Colonic mucosa (tissue), 4 donors: ENCODE measurements around the gene NUP210. TPM values are rescaled to one million over a fixed set of nuclear protein-coding genes. Genes with fewer than 3 reads are reported as not detected.
"Not testable (repeated sequence)": the region's sequence is repeated elsewhere in the genome, so short reads cannot be mapped to it uniquely, and the experiment has no call there.

Experiments used
- DNase-seq: peaks from one replicate; pipeline ENCODE4 v3.0.0-alpha.2; 2020
- H3K27ac ChIP-seq: fragments of 200-600 bp; one replicate; pipeline ENCODE4 v1.8.0; 2021
- H3K27me3 ChIP-seq: fragments of 200-600 bp; one replicate; pipeline ENCODE4 v1.8.0; 2021
- H3K36me3 ChIP-seq: fragments of 200-600 bp; one replicate; pipeline ENCODE4 v1.8.0; 2021
- H3K4me1 ChIP-seq: fragments of 200-600 bp; one replicate; pipeline ENCODE4 v1.8.0; 2021; ENCODE audit warnings: mild to moderate bottlenecking
- H3K4me3 ChIP-seq: fragments of 200-600 bp; one replicate; pipeline ENCODE4 v1.8.0; 2021
- H3K9ac ChIP-seq, 2 donors: one replicate each; pipeline ENCODE4 v1.7.0; 2013; ENCODE audit warnings: control low read depth in 2 of 2, low read depth in 2 of 2, low read length in 2 of 2
- H3K9me3 ChIP-seq: fragments of 200-600 bp; one replicate; pipeline ENCODE4 v1.8.0; 2021
- intact Hi-C: fragments of 100-400 bp; cut with DNase I; formaldehyde crosslinking; loops from one replicate; pipeline ENCODE4 v1.14.1; 2022
- total RNA-seq, 2 donors: library from RNA; stranded (reverse); fragmentation: NEBNext Ultra II Directional in 1 of 2; extraction: Animal tissue kit (Norgen Biotek cat#: 25700) in 1 of 2; gene quantifications; one replicate each; pipeline ENCODE4 v1.2.1, GENCODE V29; 2021
- TF ChIP-seq, protein P1 (sequence below): fragments of 200-600 bp; IDR thresholded peaks from one replicate; pipeline ENCODE4 v1.8.0; 2022; ENCODE audit warnings: antibody characterized with exemption, mild to moderate bottlenecking
- donor health status: healthy.
- donor health status: DM: no; HTN: no; CAD: no.
- donor health status: DM: no; HTN: no; CAD: no.

The NUP210 gene
- total RNA-seq, 2 donors from 2014 or later: 7.5 to 23.8 TPM

DNA sequence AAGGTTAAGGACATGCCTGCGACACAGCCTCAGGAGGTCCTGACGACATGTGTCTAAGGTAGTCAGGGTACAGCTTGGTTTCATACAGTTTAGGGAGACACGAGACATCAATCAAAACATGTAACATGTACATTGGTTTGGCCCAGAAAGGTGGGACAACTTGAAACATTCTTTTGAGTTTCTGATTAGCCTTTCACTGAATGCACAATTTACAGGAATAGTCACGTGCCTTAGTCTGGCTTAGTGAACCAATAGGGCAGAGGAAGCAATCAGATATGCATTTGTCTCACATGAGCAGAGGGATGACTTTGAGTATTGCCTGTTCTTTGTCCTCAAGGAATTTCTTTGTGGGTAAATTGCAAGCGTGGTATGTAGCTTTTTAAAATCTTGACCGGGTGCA is 35.5 kb upstream of the NUP210 start:
- no peak overlapping the region for H3K9ac ChIP-seq

GRCh38 chr3:13452490-13453335 is 32.6 kb upstream of the NUP210 start:
- Histone ChIP-seq H3K27me3 (no peaks in the 10 kb centered on the region), H3K9ac (peak overlapping the region in 1 of 2 donors; percentile 26), H3K36me3 (no peaks in the 10 kb centered on the region), H3K4me3 (peak overlapping the region; percentile 57), H3K4me1 (peaks cover 4% of the 10 kb centered on the region), H3K9me3 (no peaks in the 10 kb centered on the region), H3K27ac (peak overlapping the region; percentile 88)
- intact Hi-C loops: loop anchor here (2.0 kb wide), 1 partner anchor 360 kb away; no protein-coding TSS in a partner anchor
- TF ChIP-seq, protein P1, sequence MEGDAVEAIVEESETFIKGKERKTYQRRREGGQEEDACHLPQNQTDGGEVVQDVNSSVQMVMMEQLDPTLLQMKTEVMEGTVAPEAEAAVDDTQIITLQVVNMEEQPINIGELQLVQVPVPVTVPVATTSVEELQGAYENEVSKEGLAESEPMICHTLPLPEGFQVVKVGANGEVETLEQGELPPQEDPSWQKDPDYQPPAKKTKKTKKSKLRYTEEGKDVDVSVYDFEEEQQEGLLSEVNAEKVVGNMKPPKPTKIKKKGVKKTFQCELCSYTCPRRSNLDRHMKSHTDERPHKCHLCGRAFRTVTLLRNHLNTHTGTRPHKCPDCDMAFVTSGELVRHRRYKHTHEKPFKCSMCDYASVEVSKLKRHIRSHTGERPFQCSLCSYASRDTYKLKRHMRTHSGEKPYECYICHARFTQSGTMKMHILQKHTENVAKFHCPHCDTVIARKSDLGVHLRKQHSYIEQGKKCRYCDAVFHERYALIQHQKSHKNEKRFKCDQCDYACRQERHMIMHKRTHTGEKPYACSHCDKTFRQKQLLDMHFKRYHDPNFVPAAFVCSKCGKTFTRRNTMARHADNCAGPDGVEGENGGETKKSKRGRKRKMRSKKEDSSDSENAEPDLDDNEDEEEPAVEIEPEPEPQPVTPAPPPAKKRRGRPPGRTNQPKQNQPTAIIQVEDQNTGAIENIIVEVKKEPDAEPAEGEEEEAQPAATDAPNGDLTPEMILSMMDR: peak; percentile 57
- DNase-seq: peak; percentile 62

More for the DNA sequence above, 35.5 kb upstream of the NUP210 start:
- no peaks in the 10 kb centered on the region for H3K36me3 ChIP-seq
- H3K9me3 ChIP-seq: no peaks in the 10 kb centered on the region
- H3K27ac ChIP-seq: no peak overlapping the region
- TF ChIP-seq, protein P1: no peak
- no peaks in the 10 kb centered on the region for H3K27me3 ChIP-seq
- intact Hi-C loops: no loop called here
- no peak for DNase-seq
- no peak overlapping the region for H3K4me3 ChIP-seq
- peaks cover 4% of the 10 kb centered on the region for H3K4me1 ChIP-seq

- TF ChIP-seq, protein P1: no peak
- intact Hi-C loops: no loop called here
- H3K4me1 ChIP-seq: peaks cover 4% of the 10 kb centered on the region
- H3K9me3 ChIP-seq: no peaks in the 10 kb centered on the region
- H3K27ac ChIP-seq: peak overlapping the region; percentile 88
- peak; percentile 38 for DNase-seq
- H3K27me3 ChIP-seq: no peaks in the 10 kb centered on the region
- H3K36me3 ChIP-seq: no peaks in the 10 kb centered on the region
- H3K4me3 ChIP-seq: peak overlapping the region; percentile 57
- H3K9ac ChIP-seq: peak overlapping the region in 1 of 2 donors; percentile 72
Measured at GRCh38 chr3:13451301-13451673, 31.2 kb upstream of the NUP210 start.

- H3K4me1 ChIP-seq, H3K27ac ChIP-seq, intact Hi-C loops, H3K9me3 ChIP-seq, H3K36me3 ChIP-seq, DNase-seq, H3K9ac ChIP-seq, H3K27me3 ChIP-seq, H3K4me3 ChIP-seq: not testable (repeated sequence)
Measured at GRCh38 chr3:13442882-13443281, 22.8 kb upstream of the NUP210 start.

GRCh38 chr3:13440204-13440817 is 20.2 kb upstream of the NUP210 start:
- H3K27ac ChIP-seq: no peak overlapping the region
- H3K36me3 ChIP-seq: no peaks in the 10 kb centered on the region
- no peak overlapping the region for H3K9ac ChIP-seq
- DNase-seq: no peak
- TF ChIP-seq, protein P1: no peak
- H3K4me3 ChIP-seq: no peak overlapping the region
- no peaks in the 10 kb centered on the region for H3K4me1 ChIP-seq
- intact Hi-C loops: no loop called here
- H3K9me3 ChIP-seq: no peaks in the 10 kb centered on the region
- no peaks in the 10 kb centered on the region for H3K27me3 ChIP-seq

DNA sequence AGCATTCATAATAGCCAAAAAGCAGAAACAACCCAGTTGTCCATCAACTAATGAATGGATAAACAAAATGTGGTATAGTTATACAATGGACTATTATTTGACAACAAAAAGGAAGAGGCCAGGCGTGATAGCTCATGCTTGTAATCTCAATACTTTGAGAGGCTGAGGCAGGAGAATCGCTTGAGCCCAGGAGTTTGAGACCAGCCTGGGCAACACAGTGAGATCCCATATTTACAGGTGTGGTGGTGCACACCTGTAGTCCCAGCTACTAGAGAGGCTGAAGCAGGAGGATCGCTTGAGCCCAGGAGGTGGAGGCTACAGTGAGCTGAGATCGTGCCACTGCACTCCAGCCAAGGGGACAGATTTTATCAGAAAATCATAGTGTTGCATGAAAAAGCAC is 16.1 kb upstream of the NUP210 start:
- H3K9me3 ChIP-seq, H3K4me3 ChIP-seq, H3K27me3 ChIP-seq, H3K27ac ChIP-seq, DNase-seq, intact Hi-C loops, H3K36me3 ChIP-seq, H3K4me1 ChIP-seq, H3K9ac ChIP-seq: not testable (repeated sequence)
